B cell (primary cell): Measurements from ENCODE around the gene RTL5.

Experiments used
- EZH2 ChIP-seq: IDR thresholded peaks from 2 replicates; pipeline ENCODE4 v1.6.1; 2012; ENCODE audit warnings: borderline replicate concordance, low read depth, mild to moderate bottlenecking, moderate library complexity, low read length; ENCODE audit not compliant: insufficient read depth, poor library complexity, severe bottlenecking
- TF ChIP-seq, protein P1 (sequence below): fragments of 200-600 bp; IDR thresholded peaks from one replicate; pipeline ENCODE4 v1.8.0; 2022; ENCODE audit warnings: antibody characterized with exemption, mild to moderate bottlenecking

DNA sequence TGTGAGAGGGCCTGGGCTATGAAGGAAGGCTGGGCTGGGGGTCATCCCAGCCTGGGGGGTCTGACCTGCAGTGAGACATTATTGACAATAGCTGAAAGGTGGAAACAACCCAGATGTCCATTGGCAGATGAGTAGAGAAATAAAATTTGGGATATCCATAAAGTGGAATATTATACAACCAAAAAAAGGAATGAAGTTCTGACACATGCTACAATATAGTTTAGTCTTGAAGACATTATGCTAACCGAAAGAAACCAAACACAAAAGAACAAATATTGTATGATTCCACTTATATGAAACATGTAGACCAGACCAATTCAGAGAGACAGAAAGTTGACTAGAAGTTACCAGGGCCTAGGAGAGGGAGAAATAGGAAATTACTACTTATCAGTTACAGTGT, 44.7 kb downstream of the RTL5 start:
- TF ChIP-seq, protein P1, sequence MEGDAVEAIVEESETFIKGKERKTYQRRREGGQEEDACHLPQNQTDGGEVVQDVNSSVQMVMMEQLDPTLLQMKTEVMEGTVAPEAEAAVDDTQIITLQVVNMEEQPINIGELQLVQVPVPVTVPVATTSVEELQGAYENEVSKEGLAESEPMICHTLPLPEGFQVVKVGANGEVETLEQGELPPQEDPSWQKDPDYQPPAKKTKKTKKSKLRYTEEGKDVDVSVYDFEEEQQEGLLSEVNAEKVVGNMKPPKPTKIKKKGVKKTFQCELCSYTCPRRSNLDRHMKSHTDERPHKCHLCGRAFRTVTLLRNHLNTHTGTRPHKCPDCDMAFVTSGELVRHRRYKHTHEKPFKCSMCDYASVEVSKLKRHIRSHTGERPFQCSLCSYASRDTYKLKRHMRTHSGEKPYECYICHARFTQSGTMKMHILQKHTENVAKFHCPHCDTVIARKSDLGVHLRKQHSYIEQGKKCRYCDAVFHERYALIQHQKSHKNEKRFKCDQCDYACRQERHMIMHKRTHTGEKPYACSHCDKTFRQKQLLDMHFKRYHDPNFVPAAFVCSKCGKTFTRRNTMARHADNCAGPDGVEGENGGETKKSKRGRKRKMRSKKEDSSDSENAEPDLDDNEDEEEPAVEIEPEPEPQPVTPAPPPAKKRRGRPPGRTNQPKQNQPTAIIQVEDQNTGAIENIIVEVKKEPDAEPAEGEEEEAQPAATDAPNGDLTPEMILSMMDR, result no peak
- TF ChIP-seq EZH2, result no peak
